Natural killer cell treated with Interleukin-12 subunit alpha and Interleukin-12 subunit beta and Interleukin-15 and Interleukin-18, amount 100 ng/mL, for 72 hours (primary cell): Measurements from ENCODE around the gene ZNF664. TPM values are rescaled to one million over a fixed set of nuclear protein-coding genes. Genes with fewer than 3 reads are reported as not detected.

ENCODE experiments used
- ATAC-seq, 2 donors: fragments of 150-1000 bp; cut with Tn5 transposase in 1 of 2; sonication (Bioruptor Pico), chemical (Tn5 transposase) in 1 of 2; 2 replicates each; pipeline ENCODE4 v1.10.0; 2021
- DNase-seq: peaks from one replicate; pipeline ENCODE4 v3.0.0; 2022; ENCODE audit warnings: low spot score
- H3K27ac Mint-ChIP-seq, 2 donors: 1 replicate in 1 of 2; 2 replicates in 1 of 2; pipeline ENCODE4 v1.8.0; 2022; ENCODE audit warnings: mixed read lengths in 2 of 2, mild to moderate bottlenecking in 1 of 2, moderate library complexity in 1 of 2
- H3K27me3 Mint-ChIP-seq, 2 donors: 1 replicate in 1 of 2; 2 replicates in 1 of 2; pipeline ENCODE4 v1.8.0; 2022; ENCODE audit warnings: mixed read lengths in 2 of 2
- H3K36me3 Mint-ChIP-seq: one replicate; pipeline ENCODE4 v1.8.0; 2022; ENCODE audit warnings: mixed read lengths
- H3K4me1 Mint-ChIP-seq, 2 donors: 1 replicate in 1 of 2; 2 replicates in 1 of 2; pipeline ENCODE4 v1.8.0; 2022; ENCODE audit warnings: low read depth in 2 of 2, mixed read lengths in 2 of 2, mild to moderate bottlenecking in 1 of 2
- H3K4me3 Mint-ChIP-seq: one replicate; pipeline ENCODE4 v1.8.0; 2022; ENCODE audit warnings: mixed read lengths
- H3K9me3 Mint-ChIP-seq: 2 replicates; pipeline ENCODE4 v1.8.0; 2022; ENCODE audit warnings: mixed read lengths
- total RNA-seq, 2 donors: library from RNA; stranded (reverse); gene quantifications; one replicate each; pipeline ENCODE4 v1.2.3, GENCODE V29; 2022

ZNF664 gene
- total RNA-seq, 2 donors from 2014 or later: 41.0 to 45.5 TPM

- ATAC-seq: no peak
- Mint-ChIP-seq H3K36me3 (no peaks in the 10 kb centered on the region), H3K4me3 (no peak overlapping the region), H3K9me3 (no peaks in the 10 kb centered on the region), H3K27me3 (peaks cover 6 to 9% of the 10 kb centered on the region in 2 donors), H3K27ac (no peak overlapping the region), H3K4me1 (no peaks in the 10 kb centered on the region)
- no peak for DNase-seq
Observed at GRCh38 chr12:124055066-124055465, 82.1 kb downstream of the ZNF664 start.

- Mint-ChIP-seq H3K36me3 (no peaks in the 10 kb centered on the region), H3K4me3 (no peak overlapping the region), H3K27ac (no peak overlapping the region), H3K9me3 (no peaks in the 10 kb centered on the region), H3K4me1 (no peaks in the 10 kb centered on the region), H3K27me3 (peaks cover 21 to 23% of the 10 kb centered on the region in 2 donors)
- DNase-seq (no peak), ATAC-seq (no peak)
Observed at GRCh38 chr12:124057691-124058090, 84.7 kb downstream of the ZNF664 start.

- H3K9me3 Mint-ChIP-seq: no peaks in the 10 kb centered on the region
- ATAC-seq (no peak), DNase-seq (no peak)
- no peak overlapping the region for H3K4me3 Mint-ChIP-seq
- H3K27ac Mint-ChIP-seq: no peak overlapping the region
- no peaks in the 10 kb centered on the region for H3K4me1 Mint-ChIP-seq
- peaks cover 18 to 25% of the 10 kb centered on the region in 2 donors for H3K27me3 Mint-ChIP-seq
- no peaks in the 10 kb centered on the region for H3K36me3 Mint-ChIP-seq
Observed at GRCh38 chr12:124059752-124060151, 86.7 kb downstream of the ZNF664 start.

Other genes with a start within 250 kb of the ZNF664 start
- under 1 TPM; 0.29 to 0.36 TPM for gene DNAH10, start 210.9 kb upstream of the ZNF664 start, total RNA-seq
- gene CCDC92, start 384 bp upstream of the ZNF664 start, total RNA-seq: 10 to 100 TPM; 12.9 to 16.2 TPM